Neural cell (in vitro differentiated cells): ENCODE data around the gene ELK4. TPM values are rescaled to one million over a fixed set of nuclear protein-coding genes. Genes with fewer than 3 reads are reported as not detected.

Source experiments
- H2AFZ ChIP-seq: fragments of 200-600, 300-800 bp; sonication (generic), shearing (Covaris generic); 2 replicates; pipeline ENCODE4 v1.6.0; 2014; ENCODE audit warnings: low read depth, mild to moderate bottlenecking, antibody characterized with exemption, low read length, moderate library complexity
- H3F3A ChIP-seq: fragments of 200-600 bp; shearing (Covaris generic); 2 replicates; pipeline ENCODE4 v1.6.1; 2016; ENCODE audit warnings: mild to moderate bottlenecking, moderate library complexity, mixed read lengths, antibody characterized with exemption, low read length; ENCODE audit not compliant: insufficient read depth, poor library complexity, severe bottlenecking
- H3K27ac ChIP-seq: fragments of 200-600, 300-800 bp; sonication (generic), shearing (Covaris generic); 2 replicates; pipeline ENCODE4 v1.5.1; 2014; ENCODE audit warnings: mild to moderate bottlenecking, low read length, moderate library complexity
- H3K27me3 ChIP-seq: fragments of 300-800, 200-600 bp; sonication (generic), shearing (Covaris generic); 2 replicates; pipeline ENCODE4 v1.6.0; 2014; ENCODE audit warnings: mild to moderate bottlenecking, low read depth, low read length, moderate library complexity; ENCODE audit not compliant: insufficient read depth
- H3K36me3 ChIP-seq: fragments of 300-800, 200-600 bp; sonication (generic), shearing (Covaris generic); 2 replicates; pipeline ENCODE4 v1.5.1; 2014; ENCODE audit warnings: mild to moderate bottlenecking, antibody characterized with exemption, low read length, moderate library complexity; ENCODE audit not compliant: insufficient read depth
- H3K4me2 ChIP-seq: fragments of 300-800, 200-600 bp; sonication (generic), shearing (Covaris generic); 2 replicates; pipeline ENCODE4 v1.6.0; 2014; ENCODE audit warnings: mild to moderate bottlenecking, low read length
- H3K4me3 ChIP-seq: fragments of 300-800, 200-600 bp; sonication (generic), shearing (Covaris generic); 2 replicates; pipeline ENCODE4 v1.5.1; 2014; ENCODE audit warnings: mild to moderate bottlenecking, low read length, moderate library complexity
- H3K79me2 ChIP-seq: fragments of 200-600 bp; shearing (Covaris generic); replicated peaks from 2 replicates; pipeline ENCODE4 v1.6.0; 2014; ENCODE audit warnings: mild to moderate bottlenecking, low read length, moderate library complexity; ENCODE audit not compliant: insufficient read depth
- H3K9ac ChIP-seq: fragments of 300-800, 200-600 bp; sonication (generic), shearing (Covaris generic); 2 replicates; pipeline ENCODE4 v1.6.1; 2016; ENCODE audit warnings: mild to moderate bottlenecking, low read length, mixed read lengths
- H3K9me2 ChIP-seq: fragments of 200-600 bp; shearing (Covaris generic); 2 replicates; pipeline ENCODE4 v1.6.1; 2016; ENCODE audit warnings: mild to moderate bottlenecking, low read length, mixed read lengths; ENCODE audit not compliant: insufficient read depth
- H3K9me3 ChIP-seq: fragments of 200-600, 300-800 bp; sonication (generic), shearing (Covaris generic); 2 replicates; pipeline ENCODE4 v1.6.1; 2016; ENCODE audit warnings: mild to moderate bottlenecking, mixed run types, low read length, moderate library complexity, mixed read lengths
- H4K20me1 ChIP-seq: fragments of 200-600 bp; shearing (Covaris generic); 2 replicates; pipeline ENCODE4 v1.6.1; 2016; ENCODE audit warnings: mild to moderate bottlenecking, mixed run types; ENCODE audit not compliant: insufficient read depth
- EP300 ChIP-seq: fragments of 450-650 bp; conservative IDR thresholded peaks from 2 replicates; pipeline ENCODE4 v1.6.1; 2014; ENCODE audit warnings: antibody characterized with exemption, mild to moderate bottlenecking, moderate library complexity; ENCODE audit not compliant: poor library complexity, severe bottlenecking
- EZH2 ChIP-seq: fragments of 200-600, 300-800 bp; shearing (Covaris generic), sonication (generic); IDR thresholded peaks from 2 replicates; pipeline ENCODE4 v1.6.1; 2014; ENCODE audit warnings: antibody characterized with exemption, low read length, borderline replicate concordance, mild to moderate bottlenecking; ENCODE audit not compliant: insufficient read depth, poor library complexity, severe bottlenecking
- MXI1 ChIP-seq: fragments of 450-650 bp; conservative IDR thresholded peaks from 2 replicates; pipeline ENCODE4 v1.6.1; 2014; ENCODE audit warnings: antibody characterized with exemption, mild to moderate bottlenecking; ENCODE audit not compliant: poor library complexity, severe bottlenecking
- POLR2AphosphoS5 ChIP-seq: IDR thresholded peaks from 2 replicates; pipeline ENCODE4 v1.6.1; 2012
- RAD21 ChIP-seq: fragments of 450-650 bp; conservative IDR thresholded peaks from 2 replicates; pipeline ENCODE4 v1.6.1; 2014; ENCODE audit warnings: antibody characterized with exemption, mild to moderate bottlenecking, moderate library complexity
- REST ChIP-seq: IDR thresholded peaks from 2 replicates; pipeline ENCODE4 v1.6.1; 2012; ENCODE audit warnings: borderline replicate concordance
- SMC3 ChIP-seq: fragments of 450-650 bp; conservative IDR thresholded peaks from 2 replicates; pipeline ENCODE4 v1.6.1; 2014; ENCODE audit warnings: antibody characterized with exemption, mild to moderate bottlenecking, moderate library complexity; ENCODE audit not compliant: poor library complexity
- TAF1 ChIP-seq: IDR thresholded peaks from 2 replicates; pipeline ENCODE4 v1.6.1; 2012; ENCODE audit warnings: low read depth
- polyA plus RNA-seq: library from polyadenylated mRNA; depleted of rRNA; stranded (reverse); fragments of >200 nt; gene quantifications from 2 replicates; pipeline ENCODE4 v1.2.3, GENCODE V29; 2014
- TF ChIP-seq, protein P1 (sequence below): fragments of 450-650 bp; IDR thresholded peaks from 2 replicates; pipeline ENCODE4 v1.5.1; 2014; ENCODE audit warnings: antibody characterized with exemption, mild to moderate bottlenecking, moderate library complexity; ENCODE audit not compliant: poor library complexity, severe bottlenecking

The ELK4 gene
- polyA plus RNA-seq, 1 donor from 2014 or later: 10.0 TPM

GRCh38 chr1:205593532-205593931 is 38.3 kb downstream of the ELK4 start:
- Histone ChIP-seq H3K79me2 (no peaks in the 10 kb centered on the region), H3K27ac (no peak overlapping the region), H3K4me2 (no peak overlapping the region), H3F3A (no peaks in the 10 kb centered on the region), H3K9ac (no peak overlapping the region), H2AFZ (no peak overlapping the region), H4K20me1 (no peaks in the 10 kb centered on the region), H3K9me3 (no peaks in the 10 kb centered on the region), H3K4me3 (no peak overlapping the region), H3K27me3 (no peaks in the 10 kb centered on the region), H3K9me2 (no peaks in the 10 kb centered on the region), H3K36me3 (no peaks in the 10 kb centered on the region)
- TF ChIP-seq EZH2: no peak
- no peak for TF ChIP-seq REST
- TF ChIP-seq TAF1: no peak
- TF ChIP-seq SMC3: no peak
- TF ChIP-seq, protein P1, sequence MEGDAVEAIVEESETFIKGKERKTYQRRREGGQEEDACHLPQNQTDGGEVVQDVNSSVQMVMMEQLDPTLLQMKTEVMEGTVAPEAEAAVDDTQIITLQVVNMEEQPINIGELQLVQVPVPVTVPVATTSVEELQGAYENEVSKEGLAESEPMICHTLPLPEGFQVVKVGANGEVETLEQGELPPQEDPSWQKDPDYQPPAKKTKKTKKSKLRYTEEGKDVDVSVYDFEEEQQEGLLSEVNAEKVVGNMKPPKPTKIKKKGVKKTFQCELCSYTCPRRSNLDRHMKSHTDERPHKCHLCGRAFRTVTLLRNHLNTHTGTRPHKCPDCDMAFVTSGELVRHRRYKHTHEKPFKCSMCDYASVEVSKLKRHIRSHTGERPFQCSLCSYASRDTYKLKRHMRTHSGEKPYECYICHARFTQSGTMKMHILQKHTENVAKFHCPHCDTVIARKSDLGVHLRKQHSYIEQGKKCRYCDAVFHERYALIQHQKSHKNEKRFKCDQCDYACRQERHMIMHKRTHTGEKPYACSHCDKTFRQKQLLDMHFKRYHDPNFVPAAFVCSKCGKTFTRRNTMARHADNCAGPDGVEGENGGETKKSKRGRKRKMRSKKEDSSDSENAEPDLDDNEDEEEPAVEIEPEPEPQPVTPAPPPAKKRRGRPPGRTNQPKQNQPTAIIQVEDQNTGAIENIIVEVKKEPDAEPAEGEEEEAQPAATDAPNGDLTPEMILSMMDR: no peak
- TF ChIP-seq RAD21: no peak
- TF ChIP-seq MXI1: no peak
- no peak for TF ChIP-seq EP300
- no peak for TF ChIP-seq POLR2AphosphoS5

DNA sequence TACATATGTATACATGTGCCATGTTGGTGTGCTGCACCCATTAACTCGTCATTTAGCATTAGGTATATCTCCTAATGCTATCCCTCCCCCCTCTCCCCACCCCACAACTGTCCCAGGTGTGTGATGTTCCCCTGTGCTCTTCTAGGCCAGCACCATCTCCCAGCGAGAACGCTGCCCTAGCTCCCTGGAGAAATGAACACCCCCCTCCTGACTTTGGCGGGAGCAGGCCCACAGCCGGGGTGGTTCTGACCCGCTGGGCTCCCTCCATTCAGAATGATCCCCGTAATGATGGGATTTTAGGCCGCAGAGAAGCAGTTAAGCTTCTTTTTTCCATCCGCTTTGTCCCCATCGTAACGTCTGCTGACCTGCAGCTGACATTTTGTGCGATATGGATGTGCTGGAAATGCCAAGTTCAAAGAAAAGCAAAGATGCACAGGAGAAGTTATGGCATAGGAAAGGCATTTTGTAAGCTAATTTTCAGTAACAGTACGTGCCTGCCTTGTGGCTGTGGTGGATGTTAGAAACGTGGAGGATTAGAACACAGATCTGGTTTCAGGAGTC is 39.3 kb downstream of the ELK4 start:
- Histone ChIP-seq H3F3A (no peaks in the 10 kb centered on the region), H2AFZ (no peak overlapping the region), H3K36me3 (no peaks in the 10 kb centered on the region), H3K4me2 (no peak overlapping the region), H3K27ac (no peak overlapping the region), H3K9ac (no peak overlapping the region), H4K20me1 (no peaks in the 10 kb centered on the region), H3K79me2 (no peaks in the 10 kb centered on the region), H3K27me3 (no peaks in the 10 kb centered on the region), H3K4me3 (peak overlapping the region; percentile 58), H3K9me2 (no peaks in the 10 kb centered on the region), H3K9me3 (no peaks in the 10 kb centered on the region)
- TF ChIP-seq EZH2 (no peak), TAF1 (no peak), SMC3 (no peak), POLR2AphosphoS5 (no peak), MXI1 (no peak), REST (no peak), RAD21 (no peak), EP300 (no peak)
- TF ChIP-seq, protein P1: no peak
